Natural killer cell (primary cell): ENCODE results near the gene CHRNA10. TPM values are rescaled to one million over a fixed set of nuclear protein-coding genes. Genes with fewer than 3 reads are reported as not detected.
"Not testable (repeated sequence)": the region's sequence is repeated elsewhere in the genome, so short reads cannot be mapped to it uniquely, and the experiment has no call there.

Experiments
- ATAC-seq, 3 donors: fragments of 150-1000 bp in 2 of 3; fragments of 200-7000 bp in 1 of 3; cut with Tn5 transposase; 1 replicate in 1 of 3; 2 replicates in 2 of 3; pipeline ENCODE4 v1.10.0; 2021; ENCODE audit warnings: mild to moderate bottlenecking in 2 of 3, moderate library complexity in 2 of 3
- DNase-seq, 2 donors: peaks; one replicate each; pipeline versions ENCODE4 v3.0.0 to v3.0.0-alpha.2; 2013 to 2021; ENCODE audit warnings: mixed read lengths in 1 of 2
- H3K27ac ChIP-seq: one replicate; pipeline ENCODE4 v1.5.1; 2013; ENCODE audit warnings: mild to moderate bottlenecking, low read length
- H3K27me3 ChIP-seq: one replicate; pipeline ENCODE4 v1.6.1; 2013; ENCODE audit warnings: low read length; ENCODE audit not compliant: control insufficient read depth, insufficient read depth
- H3K36me3 ChIP-seq: one replicate; pipeline ENCODE4 v1.6.1; 2013; ENCODE audit warnings: low read length; ENCODE audit not compliant: control insufficient read depth, insufficient read depth
- H3K4me1 ChIP-seq: one replicate; pipeline ENCODE4 v1.6.1; 2013; ENCODE audit warnings: low read length; ENCODE audit not compliant: control insufficient read depth, insufficient read depth
- H3K4me3 ChIP-seq: one replicate; pipeline ENCODE4 v1.5.1; 2013; ENCODE audit warnings: low read length
- H3K9me3 ChIP-seq: one replicate; pipeline ENCODE4 v1.6.1; 2013; ENCODE audit warnings: low read length; ENCODE audit not compliant: control insufficient read depth, insufficient read depth
- H3K27ac Mint-ChIP-seq, 2 donors: one replicate each; pipeline ENCODE4 v1.8.0; 2022; ENCODE audit warnings: mild to moderate bottlenecking in 2 of 2, mixed read lengths in 2 of 2, moderate library complexity in 1 of 2
- H3K27me3 Mint-ChIP-seq, 2 donors: one replicate each; pipeline ENCODE4 v1.8.0; 2022; ENCODE audit warnings: low read depth in 2 of 2, mixed read lengths in 2 of 2
- H3K36me3 Mint-ChIP-seq: one replicate; pipeline ENCODE4 v1.8.0; 2022; ENCODE audit warnings: mixed read lengths
- H3K4me1 Mint-ChIP-seq, 2 donors: one replicate each; pipeline ENCODE4 v1.8.0; 2022; ENCODE audit warnings: mixed read lengths in 2 of 2
- H3K4me3 Mint-ChIP-seq: one replicate; pipeline ENCODE4 v1.8.0; 2022; ENCODE audit warnings: mild to moderate bottlenecking, moderate library complexity, mixed read lengths
- H3K9me3 Mint-ChIP-seq, 2 donors: one replicate each; pipeline ENCODE4 v1.8.0; 2022; ENCODE audit warnings: mixed read lengths in 2 of 2
- WGBS: methylation state at CpG from one replicate; pipeline ENCODE4 v1.1.7; 2013; ENCODE audit warnings: missing lambda C conversion rate; ENCODE audit not compliant: insufficient coverage; 5-methylcytosine and 5-hydroxymethylcytosine counted together
- intact Hi-C: fragments of 100-400 bp; cut with micrococcal nuclease; formaldehyde crosslinking; loops from one replicate; pipeline ENCODE4 v1.14.2; 2022
- total RNA-seq, 4 donors: library from RNA; stranded (reverse); fragments of 120-200 nt in 1 of 4; gene quantifications; one replicate each; pipeline versions ENCODE4 v1.2.3 to v1.2.4, GENCODE V29; 2013 to 2022
- TF ChIP-seq, protein P1 (sequence below): fragments of 200-600 bp; IDR thresholded peaks from one replicate; pipeline ENCODE4 v1.8.0; 2022; ENCODE audit warnings: antibody characterized with exemption

The CHRNA10 gene
- total RNA-seq, 3 donors from 2014 or later (not counting 1 experiment from before 2014, with no cell fraction given): 0.36 to 0.60 (median 0.45) TPM

DNA sequence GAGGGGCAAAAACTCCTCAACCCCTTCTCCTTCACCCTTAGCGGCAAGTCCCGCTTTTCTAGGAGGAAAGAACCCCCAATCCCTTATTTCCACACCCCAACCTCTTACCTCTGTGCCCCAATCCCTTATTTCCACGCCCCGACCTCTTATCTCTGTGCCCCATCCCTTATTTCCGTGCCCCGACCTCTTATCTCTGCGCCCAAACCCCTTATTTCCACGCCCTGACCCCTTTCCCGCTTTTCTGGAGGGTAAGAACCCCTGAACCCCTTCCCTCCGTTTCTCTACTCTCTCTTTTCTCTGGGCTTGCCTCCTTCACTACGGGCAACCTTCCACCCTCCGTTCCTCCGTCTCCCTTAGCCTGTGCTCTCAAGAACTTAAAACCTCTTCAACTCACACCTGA is 22.3 kb downstream of the CHRNA10 start:
- 84% methylated on average over 13 of the region's 13 CpGs for WGBS
- ATAC-seq, H3K27ac ChIP-seq, H3K4me1 Mint-ChIP-seq, H3K9me3 ChIP-seq, H3K36me3 Mint-ChIP-seq, DNase-seq, intact Hi-C loops, H3K36me3 ChIP-seq, H3K4me1 ChIP-seq, H3K9me3 Mint-ChIP-seq, H3K4me3 Mint-ChIP-seq, H3K4me3 ChIP-seq, H3K27ac Mint-ChIP-seq, H3K27me3 ChIP-seq: not testable (repeated sequence)
- peaks cover 36 to 49% of the 10 kb centered on the region in 2 donors for H3K27me3 Mint-ChIP-seq

DNA sequence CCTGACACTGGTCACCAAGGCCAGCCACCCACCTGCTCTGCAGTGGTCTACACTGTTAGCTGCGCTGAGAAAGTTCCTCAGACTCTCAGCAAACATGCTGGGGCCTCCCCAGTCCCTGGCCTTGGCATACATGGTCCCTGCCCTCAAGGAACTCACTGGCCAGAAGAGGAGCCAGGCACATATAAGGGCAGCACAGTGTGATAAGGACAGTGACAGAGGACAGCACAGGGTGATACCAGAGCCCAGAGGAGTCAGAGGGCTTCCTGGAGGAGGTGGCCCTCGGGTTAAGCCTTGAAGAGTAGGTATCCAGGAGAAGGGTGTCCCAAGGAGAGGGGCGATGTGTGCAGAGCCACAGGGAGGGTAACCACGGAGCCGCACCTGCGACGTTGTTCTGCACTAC is 25.6 kb downstream of the CHRNA10 start:
- Histone ChIP-seq H3K9me3 (no peaks in the 10 kb centered on the region), H3K4me3 (no peak overlapping the region), H3K27me3 (peaks cover 12% of the 10 kb centered on the region), H3K36me3 (no peaks in the 10 kb centered on the region), H3K4me1 (peaks cover 14% of the 10 kb centered on the region), H3K27ac (no peak overlapping the region)
- ATAC-seq (no peak), DNase-seq (no peak)
- TF ChIP-seq, protein P1, sequence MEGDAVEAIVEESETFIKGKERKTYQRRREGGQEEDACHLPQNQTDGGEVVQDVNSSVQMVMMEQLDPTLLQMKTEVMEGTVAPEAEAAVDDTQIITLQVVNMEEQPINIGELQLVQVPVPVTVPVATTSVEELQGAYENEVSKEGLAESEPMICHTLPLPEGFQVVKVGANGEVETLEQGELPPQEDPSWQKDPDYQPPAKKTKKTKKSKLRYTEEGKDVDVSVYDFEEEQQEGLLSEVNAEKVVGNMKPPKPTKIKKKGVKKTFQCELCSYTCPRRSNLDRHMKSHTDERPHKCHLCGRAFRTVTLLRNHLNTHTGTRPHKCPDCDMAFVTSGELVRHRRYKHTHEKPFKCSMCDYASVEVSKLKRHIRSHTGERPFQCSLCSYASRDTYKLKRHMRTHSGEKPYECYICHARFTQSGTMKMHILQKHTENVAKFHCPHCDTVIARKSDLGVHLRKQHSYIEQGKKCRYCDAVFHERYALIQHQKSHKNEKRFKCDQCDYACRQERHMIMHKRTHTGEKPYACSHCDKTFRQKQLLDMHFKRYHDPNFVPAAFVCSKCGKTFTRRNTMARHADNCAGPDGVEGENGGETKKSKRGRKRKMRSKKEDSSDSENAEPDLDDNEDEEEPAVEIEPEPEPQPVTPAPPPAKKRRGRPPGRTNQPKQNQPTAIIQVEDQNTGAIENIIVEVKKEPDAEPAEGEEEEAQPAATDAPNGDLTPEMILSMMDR: no peak
- intact Hi-C loops: no loop called here
- no peak overlapping the region for H3K4me3 Mint-ChIP-seq
- H3K27me3 Mint-ChIP-seq: peaks cover 37 to 49% of the 10 kb centered on the region in 2 donors
- no peak overlapping the region for H3K27ac Mint-ChIP-seq
- peaks cover 10% of the 10 kb centered on the region in 2 donors for H3K4me1 Mint-ChIP-seq
- no peaks in the 10 kb centered on the region for H3K36me3 Mint-ChIP-seq
- no peaks in the 10 kb centered on the region for H3K9me3 Mint-ChIP-seq
- WGBS: 91% methylated on average over 7 of the region's 7 CpGs

DNA sequence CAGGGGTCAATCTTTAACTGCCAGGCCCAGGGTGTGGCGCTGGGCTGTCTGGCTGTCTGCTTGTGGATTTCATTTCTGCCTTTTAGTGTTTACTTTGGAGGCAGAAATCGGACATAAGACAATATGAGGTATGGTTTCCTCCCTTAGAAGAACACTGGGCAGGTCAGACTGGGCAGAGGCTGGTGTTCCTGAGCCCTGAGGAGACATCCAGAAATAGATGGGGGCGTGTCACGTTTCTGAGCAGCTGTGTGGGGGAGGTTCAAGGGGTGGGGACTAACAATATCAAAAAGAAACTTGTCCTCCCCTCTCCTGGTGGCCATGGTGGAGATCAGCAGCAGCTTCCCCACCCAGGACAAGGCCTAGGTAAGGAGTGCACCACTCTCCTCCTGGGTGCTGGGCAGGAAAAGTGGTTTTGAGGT is 26.4 kb downstream of the CHRNA10 start, which contains the start of gene ART1:
TSS of gene ART1 (plus strand) at position 312 of the 419 bp plus-strand sequence. CDS start 14,086 bp downstream, outside the sequence.
- Histone ChIP-seq H3K4me1 (peaks cover 14% of the 10 kb centered on the region), H3K27ac (no peak within 1 kb of the TSS), H3K36me3 (no peaks in the 10 kb centered on the region), H3K27me3 (peaks cover 12% of the 10 kb centered on the region), H3K4me3 (no peak within 1 kb of the TSS), H3K9me3 (no peaks in the 10 kb centered on the region)
- Mint-ChIP-seq H3K27me3 (peaks cover 35 to 45% of the 10 kb centered on the region in 2 donors), H3K27ac (no peak within 1 kb of the TSS), H3K4me3 (no peak within 1 kb of the TSS), H3K9me3 (no peaks in the 10 kb centered on the region), H3K36me3 (no peaks in the 10 kb centered on the region), H3K4me1 (peaks cover 10% of the 10 kb centered on the region in 2 donors)
- WGBS: 78% methylated on average over 2 of the region's 4 CpGs
- DNase-seq (no peak), ATAC-seq (no peak)
- intact Hi-C loops: no loop called here
- TF ChIP-seq, protein P1: no peak

DNA sequence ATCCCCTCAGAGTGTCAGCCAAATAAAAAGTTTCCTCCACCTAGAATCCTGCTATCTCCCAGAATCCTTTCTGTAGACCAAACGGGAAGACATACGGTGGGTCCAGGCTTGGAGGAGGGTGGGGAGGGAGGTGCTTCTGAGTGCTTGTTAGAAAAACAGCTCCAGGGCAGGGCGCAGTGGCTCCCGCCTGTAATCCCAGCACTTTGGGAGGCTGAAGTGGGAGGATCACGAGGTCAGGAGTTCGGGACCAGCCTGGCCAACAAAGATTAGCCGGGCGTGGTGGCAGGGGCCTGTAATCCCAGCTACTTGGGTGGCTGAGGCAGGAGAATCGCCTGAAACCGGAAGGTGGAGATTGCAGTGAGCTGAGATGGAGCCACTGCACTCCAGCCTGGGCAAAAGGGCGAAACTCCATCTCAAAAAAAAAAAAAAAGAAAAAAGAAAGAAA is 28.1 kb downstream of the CHRNA10 start:
- H3K36me3 ChIP-seq, H3K9me3 Mint-ChIP-seq, H3K9me3 ChIP-seq, H3K4me3 ChIP-seq, DNase-seq, H3K27ac Mint-ChIP-seq, H3K27ac ChIP-seq, ATAC-seq, intact Hi-C loops, H3K36me3 Mint-ChIP-seq: not testable (repeated sequence)
- WGBS: 63% methylated on average over 11 of the region's 11 CpGs
- Mint-ChIP-seq H3K4me1 (peaks cover 10% of the 10 kb centered on the region in 2 donors), H3K27me3 (peaks cover 28% of the 10 kb centered on the region in 2 donors), H3K4me3 (peak overlapping the region; percentile 21)
- Histone ChIP-seq H3K27me3 (peaks cover 12% of the 10 kb centered on the region), H3K4me1 (peaks cover 14% of the 10 kb centered on the region)
